Kidney (tissue), 14 donors: ENCODE results near the gene IFIT1B. TPM values are rescaled to one million over a fixed set of nuclear protein-coding genes. Genes with fewer than 3 reads are reported as not detected.

Experiments
- DNase-seq, 5 donors: peaks; one replicate each; pipeline ENCODE4 v3.0.0-alpha.2; 2013 to 2020
- FAIRE-seq: peaks from 2 replicates; lab custom pipeline; 2012; peaks lifted over from hg19 to GRCh38; lab: Jason Lieb, UNC
- H3K27ac ChIP-seq, 2 donors: one replicate each; pipeline ENCODE4 v1.7.0; 2013; ENCODE audit warnings: low read depth in 2 of 2, low read length in 2 of 2, inconsistent platforms in 1 of 2
- H3K27me3 ChIP-seq: one replicate; pipeline ENCODE4 v1.7.1; 2013; ENCODE audit warnings: low read length, inconsistent platforms; ENCODE audit not compliant: control insufficient read depth, insufficient read depth
- H3K36me3 ChIP-seq, 3 donors: one replicate each; pipeline versions ENCODE4 v1.7.0 to v1.7.1; 2013; ENCODE audit warnings: low read length in 3 of 3, control low read depth in 1 of 3, inconsistent platforms in 1 of 3; ENCODE audit not compliant: insufficient read depth in 3 of 3, control insufficient read depth in 2 of 3
- H3K4me1 ChIP-seq, 3 donors: one replicate each; pipeline versions ENCODE4 v1.7.0 to v1.7.1; 2013; ENCODE audit warnings: low read length in 3 of 3, inconsistent platforms in 1 of 3, low read depth in 1 of 3; ENCODE audit not compliant: control insufficient read depth in 2 of 3, insufficient read depth in 2 of 3
- H3K4me3 ChIP-seq, 3 donors: one replicate each; pipeline versions ENCODE4 v1.7.0 to v1.8.1; 2013; ENCODE audit warnings: low read length in 3 of 3, control low read depth in 1 of 3, inconsistent platforms in 1 of 3
- H3K9ac ChIP-seq, 3 donors: one replicate each; pipeline versions ENCODE4 v1.7.0 to v1.7.1; 2013; ENCODE audit warnings: low read length in 3 of 3, control low read depth in 1 of 3, inconsistent platforms in 1 of 3
- H3K9me3 ChIP-seq, 3 donors: one replicate each; pipeline versions ENCODE4 v1.7.0 to v1.7.1; 2013; ENCODE audit warnings: low read length in 3 of 3, control low read depth in 1 of 3, inconsistent platforms in 1 of 3; ENCODE audit not compliant: control insufficient read depth in 2 of 3, insufficient read depth in 1 of 3
- CTCF ChIP-seq: IDR thresholded peaks from 3 replicates; pipeline ENCODE4 v1.5.1; 2012; ENCODE audit warnings: mild to moderate bottlenecking, moderate library complexity, borderline replicate concordance; ENCODE audit not compliant: insufficient read depth; ENCODE audit errors: extremely low read depth
- intact Hi-C: fragments of 100-400 bp; cut with DNase I; formaldehyde crosslinking; loops from one replicate; pipeline ENCODE4 v1.11.1; 2022
- polyA plus RNA-seq: library from polyadenylated mRNA; stranded (reverse); fragments of 350-450 nt; fragmentation: Illumina TruSeq; extraction: RNeasy Lipid Tissue Mini Kit (QIAGEN cat#74804); gene quantifications from one replicate; pipeline ENCODE4 v1.2.3, GENCODE V29; 2014; ENCODE audit warnings: low read depth, low replicate concordance; ENCODE audit not compliant: insufficient read depth
- total RNA-seq: library from RNA; stranded (reverse); fragmentation: NEBNext Ultra II Directional; extraction: Animal tissue kit (Norgen Biotek cat#: 25700); gene quantifications from one replicate; pipeline ENCODE4 v1.2.1, GENCODE V29; 2021
- donor health status: control.
- donor health status: control.
- donor health status: control.
- donor health status: control.
- donor health status: control.
- donor health status: DM: yes; HTN: yes; CAD: no.
- donor health status: Normal renal cell carcinoma (clear cell type).

IFIT1B gene
- total and polyA plus RNA-seq, 2 donors from 2014 or later, result not detected

DNA sequence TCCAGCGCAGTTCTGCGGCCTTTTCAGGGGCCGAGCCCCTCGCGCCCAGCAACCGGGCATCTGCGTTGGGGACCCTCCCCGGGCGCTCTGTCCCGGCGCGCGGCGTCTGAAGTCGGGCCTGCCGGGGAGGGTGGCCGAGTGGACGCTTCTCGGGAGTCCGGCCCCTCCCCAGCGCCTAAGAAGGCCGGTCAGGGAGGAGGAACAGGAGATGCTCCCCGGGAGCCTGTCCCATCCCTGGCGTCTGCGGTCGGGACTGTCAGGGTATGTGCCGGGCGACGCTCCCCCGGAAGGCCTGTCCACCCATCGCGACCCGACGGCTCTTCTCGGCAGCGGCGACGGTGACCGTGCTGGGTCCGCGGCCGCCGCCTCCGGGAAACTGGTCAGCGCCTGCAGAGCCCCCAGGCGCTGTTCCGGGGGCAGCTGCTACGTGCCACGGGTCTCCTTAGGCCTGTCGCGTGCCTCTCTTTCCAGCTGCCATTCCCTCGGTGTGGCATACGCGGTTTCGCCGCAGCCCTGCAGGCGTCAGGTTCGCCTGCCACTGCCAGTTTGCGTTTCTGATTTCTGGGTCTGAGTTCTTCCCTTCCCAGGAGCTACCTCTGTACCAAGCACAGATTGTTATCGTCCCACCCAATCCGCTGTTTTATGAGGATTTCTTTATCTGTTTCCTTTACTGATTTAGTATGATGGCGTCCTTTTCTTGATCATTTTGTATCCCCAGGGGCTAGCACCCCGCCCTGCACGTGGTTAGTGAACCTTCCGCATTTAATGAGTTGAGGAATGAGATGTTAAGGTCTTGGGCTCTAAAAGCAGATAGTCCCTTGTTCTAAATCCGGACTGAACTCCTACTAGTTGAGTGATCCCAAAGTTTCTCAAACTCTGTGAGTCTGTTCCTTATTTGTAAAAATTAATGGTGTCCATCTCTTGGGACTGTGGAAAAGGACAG is 37.3 kb downstream of the IFIT1B start:
- Histone ChIP-seq H3K9ac (peak overlapping the region; percentile 56 to 86 (median 79)), H3K4me1 (peaks cover 0 to 9% (median 6%) of the 10 kb centered on the region in 3 donors), H3K4me3 (peak overlapping the region; percentile 78 to 89 (median 89)), H3K36me3 (peaks cover 0 to 10% (median 6%) of the 10 kb centered on the region in 3 donors), H3K9me3 (no peaks in the 10 kb centered on the region), H3K27me3 (no peaks in the 10 kb centered on the region), H3K27ac (peak overlapping the region; percentile 96 to 98)
- intact Hi-C loops, result no loop called here
- no peak for FAIRE-seq
- no peak for TF ChIP-seq CTCF
- DNase-seq, result peak; percentile 64 to 89 (median 77)

GRCh38 chr10:89416465-89416864 is 38.6 kb downstream of the IFIT1B start:
- Histone ChIP-seq H3K4me1 (peaks cover 0 to 9% (median 6%) of the 10 kb centered on the region in 3 donors), H3K4me3 (peak overlapping the region in 2 of 3 donors; percentile 0 to 29), H3K36me3 (peaks cover 0 to 12% (median 10%) of the 10 kb centered on the region in 3 donors), H3K9ac (no peak overlapping the region), H3K27me3 (no peaks in the 10 kb centered on the region), H3K9me3 (no peaks in the 10 kb centered on the region), H3K27ac (no peak overlapping the region)
- FAIRE-seq (no peak), DNase-seq (no peak)
- intact Hi-C loops, result no loop called here
- TF ChIP-seq CTCF, result no peak

DNA sequence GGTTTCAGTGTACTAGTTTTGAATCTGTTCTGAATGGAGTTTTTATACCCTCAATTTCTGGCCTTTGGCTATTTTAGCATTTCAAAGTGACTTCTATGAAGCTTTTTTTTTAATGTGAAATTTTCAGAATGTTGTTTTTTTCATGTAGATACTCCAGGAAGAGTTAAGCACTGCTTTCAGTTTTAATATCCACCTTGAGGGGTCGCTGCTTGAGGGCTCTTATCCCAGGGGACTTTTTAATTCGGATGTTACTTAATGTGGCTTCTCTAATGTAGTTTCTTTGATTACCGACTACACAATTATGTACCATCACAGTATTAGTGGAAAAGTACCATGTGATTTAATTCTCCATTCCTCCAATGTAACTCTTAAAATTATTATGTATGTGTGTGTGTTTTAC is 41.7 kb downstream of the IFIT1B start:
- DNase-seq (peak in 1 of 5 donors; percentile 22), FAIRE-seq (peak; percentile 82)
- TF ChIP-seq CTCF, result peak; percentile 32
- Histone ChIP-seq H3K36me3 (peaks cover 0 to 14% (median 12%) of the 10 kb centered on the region in 3 donors), H3K27ac (no peak overlapping the region), H3K27me3 (no peaks in the 10 kb centered on the region), H3K9me3 (no peaks in the 10 kb centered on the region), H3K4me3 (no peak overlapping the region), H3K4me1 (peaks cover 0 to 9% (median 9%) of the 10 kb centered on the region in 3 donors), H3K9ac (no peak overlapping the region)
- intact Hi-C loops, result no loop called here
